Measurements from ENCODE around the gene ZNF17.

GRCh38 chr19:57441979-57442752 is 31.2 kb downstream of the ZNF17 start:
- no peak for TF ChIP-seq CTCF (IDR thresholded peaks at IDR 0.05)
- TF ChIP-seq POLR2A (IDR thresholded peaks at IDR 0.05): no peak
